MM.1S (cell line): ENCODE results near the gene TUBB2B.

Source experiments
- DNase-seq: peaks from one replicate; pipeline ENCODE4 v3.0.0-alpha.2; 2015
- H2AFZ ChIP-seq: fragments of 300-600 bp; sonication (generic); 2 replicates; pipeline ENCODE4 v1.6.0; 2016; ENCODE audit warnings: antibody characterized with exemption, low read length
- H3F3A ChIP-seq: fragments of 300-600 bp; sonication (generic); 2 replicates; pipeline ENCODE4 v1.6.1; 2016; ENCODE audit warnings: mild to moderate bottlenecking, antibody characterized with exemption, low read length, moderate library complexity, mixed read lengths; ENCODE audit not compliant: insufficient read depth
- H3K27ac ChIP-seq: fragments of 300-600 bp; sonication (generic); 2 replicates; pipeline ENCODE4 v1.5.1; 2016; ENCODE audit warnings: mild to moderate bottlenecking, low read length
- H3K27me3 ChIP-seq: fragments of 300-600 bp; sonication (generic); replicated peaks from 2 replicates; pipeline ENCODE4 v1.6.0; 2016; ENCODE audit warnings: low read length; ENCODE audit not compliant: insufficient read depth
- H3K36me3 ChIP-seq: fragments of 300-600 bp; sonication (generic); replicated peaks from 2 replicates; pipeline ENCODE4 v1.6.1; 2016; ENCODE audit warnings: mild to moderate bottlenecking, low read length, mixed read lengths; ENCODE audit not compliant: insufficient read depth
- H3K4me1 ChIP-seq: fragments of 300-600 bp; sonication (generic); 2 replicates; pipeline ENCODE4 v1.6.1; 2016; ENCODE audit warnings: low read length, mixed read lengths
- H3K4me2 ChIP-seq: fragments of 300-600 bp; sonication (generic); 2 replicates; pipeline ENCODE4 v1.6.0; 2016; ENCODE audit warnings: low read depth, low read length
- H3K4me3 ChIP-seq: fragments of 300-600 bp; sonication (generic); 2 replicates; pipeline ENCODE4 v1.5.1; 2016; ENCODE audit warnings: low read length, mixed read lengths
- H3K79me2 ChIP-seq: fragments of 300-600 bp; sonication (generic); 2 replicates; pipeline ENCODE4 v1.6.1; 2016; ENCODE audit warnings: mixed run types, low read length, mixed read lengths
- H3K9ac ChIP-seq: fragments of 300-600 bp; sonication (generic); 2 replicates; pipeline ENCODE4 v1.6.1; 2016; ENCODE audit warnings: low read length, mixed read lengths
- H3K9me2 ChIP-seq: fragments of 300-600 bp; sonication (generic); replicated peaks from 2 replicates; pipeline ENCODE4 v1.6.1; 2016; ENCODE audit warnings: mild to moderate bottlenecking, low read length, mixed read lengths; ENCODE audit not compliant: insufficient read depth
- H3K9me3 ChIP-seq: fragments of 300-600 bp; sonication (generic); replicated peaks from 2 replicates; pipeline ENCODE4 v1.6.1; 2016; ENCODE audit warnings: mild to moderate bottlenecking, low read length, mixed read lengths; ENCODE audit not compliant: insufficient read depth
- H4K20me1 ChIP-seq: fragments of 300-600 bp; sonication (generic); 2 replicates; pipeline ENCODE4 v1.6.1; 2016; ENCODE audit warnings: mild to moderate bottlenecking, low read length, moderate library complexity, mixed read lengths; ENCODE audit not compliant: insufficient read depth
- CTCF ChIP-seq: fragments of 300-600 bp; sonication (generic); IDR thresholded peaks from 2 replicates; pipeline ENCODE4 v1.5.1; 2016; ENCODE audit warnings: antibody characterized with exemption, low read length, mixed read lengths
- EZH2 ChIP-seq: fragments of 300-600 bp; sonication (generic); optimal IDR thresholded peaks from 2 replicates; pipeline ENCODE3; 2017; ENCODE audit warnings: low read depth, mild to moderate bottlenecking, antibody characterized with exemption, low read length, mixed read lengths
- EZH2phosphoT487 ChIP-seq: fragments of 300-600 bp; sonication (generic); IDR thresholded peaks from 2 replicates; pipeline ENCODE4 v1.6.1; 2018; ENCODE audit warnings: antibody characterized with exemption, low read length

Gene TUBB2B

GRCh38 chr6:3232017-3232945 lies 4.8 kb upstream of the TUBB2B start:
- Histone ChIP-seq H2AFZ (no peak overlapping the region), H3K36me3 (no peaks in the 10 kb centered on the region), H3K9me3 (no peaks in the 10 kb centered on the region), H3K4me2 (no peak overlapping the region), H3K9ac (no peak overlapping the region), H3F3A (peaks cover 6% of the 10 kb centered on the region; the same call in 1 of the 2 replicates), H3K4me1 (peaks cover 19% of the 10 kb centered on the region; the same call in 1 of the 2 replicates), H3K4me3 (no peak overlapping the region), H3K27me3 (peaks cover 39% of the 10 kb centered on the region), H3K27ac (no peak overlapping the region), H4K20me1 (no peaks in the 10 kb centered on the region), H3K9me2 (no peaks in the 10 kb centered on the region), H3K79me2 (no peaks in the 10 kb centered on the region)
- TF ChIP-seq EZH2 (no peak), CTCF (no peak), EZH2phosphoT487 (no peak)
- DNase-seq, result no peak

GRCh38 chr6:3231247-3232016 lies 4.0 kb upstream of the TUBB2B start:
- no peak overlapping the region for H2AFZ ChIP-seq
- no peak overlapping the region for H3K4me2 ChIP-seq
- no peaks in the 10 kb centered on the region for H3K9me3 ChIP-seq
- H3K4me3 ChIP-seq, result no peak overlapping the region
- H3K4me1 ChIP-seq, result peaks cover 17% of the 10 kb centered on the region
- no peak overlapping the region for H3K9ac ChIP-seq
- no peaks in the 10 kb centered on the region for H3K79me2 ChIP-seq
- 0 out of 2 replicates have a peak, but pooled peaks cover 5% of the 10 kb centered on the region for H3F3A ChIP-seq
- H3K27ac ChIP-seq, result no peak overlapping the region
- no peaks in the 10 kb centered on the region for H4K20me1 ChIP-seq
- H3K36me3 ChIP-seq, result no peaks in the 10 kb centered on the region
- TF ChIP-seq CTCF (no peak), EZH2 (no peak), EZH2phosphoT487 (no peak)
- DNase-seq, result no peak
- peaks cover 39% of the 10 kb centered on the region for H3K27me3 ChIP-seq
- no peaks in the 10 kb centered on the region for H3K9me2 ChIP-seq

- H3K27ac ChIP-seq, result no peak overlapping the region
- H3K9me3 ChIP-seq, result no peaks in the 10 kb centered on the region
- DNase-seq, result no peak
- no peak overlapping the region for H2AFZ ChIP-seq
- H3K4me1 ChIP-seq, result peaks cover 18% of the 10 kb centered on the region
- no peaks in the 10 kb centered on the region for H3K36me3 ChIP-seq
- no peak overlapping the region for H3K4me3 ChIP-seq
- H3K9me2 ChIP-seq, result no peaks in the 10 kb centered on the region
- H3K79me2 ChIP-seq, result no peaks in the 10 kb centered on the region
- H3K4me2 ChIP-seq, result no peak overlapping the region
- H3K9ac ChIP-seq, result no peak overlapping the region
- TF ChIP-seq CTCF (no peak), EZH2 (no peak), EZH2phosphoT487 (no peak)
- H3F3A ChIP-seq, result 0 out of 2 replicates have a peak, but pooled peaks cover 5% of the 10 kb centered on the region
- peaks cover 39% of the 10 kb centered on the region for H3K27me3 ChIP-seq
- H4K20me1 ChIP-seq, result no peaks in the 10 kb centered on the region
These were observed 3.4 kb upstream of the TUBB2B start for GRCh38 chr6:3230900-3231246.
